Tibial nerve (tissue), 4 donors: ENCODE data around the gene ZNF423.

Experiments used
- EP300 ChIP-seq, 2 donors: sonication (generic); formaldehyde crosslinking; IDR thresholded peaks; one replicate each; pipeline ENCODE4 v1.6.1; 2017; ENCODE audit warnings: antibody characterized with exemption in 2 of 2, mild to moderate bottlenecking in 1 of 2
- POLR2A ChIP-seq, 2 donors: fragments of 450-650 bp; IDR thresholded peaks; one replicate each; pipeline ENCODE4 v1.6.1; 2017; ENCODE audit warnings: antibody characterized with exemption in 2 of 2, mild to moderate bottlenecking in 2 of 2, moderate library complexity in 2 of 2
- TF ChIP-seq, protein P1 (sequence below), 5 experiments: fragments of 200-600 bp in 3 of 5; fragments of 450-650 bp in 2 of 5; sonication (generic) in 3 of 5; IDR thresholded peaks; one replicate each; pipeline ENCODE4 v1.5.1; 2016 to 2019; ENCODE audit warnings: antibody characterized with exemption in 5 of 5, mild to moderate bottlenecking in 3 of 5, moderate library complexity in 2 of 5

- TF ChIP-seq, protein P1, sequence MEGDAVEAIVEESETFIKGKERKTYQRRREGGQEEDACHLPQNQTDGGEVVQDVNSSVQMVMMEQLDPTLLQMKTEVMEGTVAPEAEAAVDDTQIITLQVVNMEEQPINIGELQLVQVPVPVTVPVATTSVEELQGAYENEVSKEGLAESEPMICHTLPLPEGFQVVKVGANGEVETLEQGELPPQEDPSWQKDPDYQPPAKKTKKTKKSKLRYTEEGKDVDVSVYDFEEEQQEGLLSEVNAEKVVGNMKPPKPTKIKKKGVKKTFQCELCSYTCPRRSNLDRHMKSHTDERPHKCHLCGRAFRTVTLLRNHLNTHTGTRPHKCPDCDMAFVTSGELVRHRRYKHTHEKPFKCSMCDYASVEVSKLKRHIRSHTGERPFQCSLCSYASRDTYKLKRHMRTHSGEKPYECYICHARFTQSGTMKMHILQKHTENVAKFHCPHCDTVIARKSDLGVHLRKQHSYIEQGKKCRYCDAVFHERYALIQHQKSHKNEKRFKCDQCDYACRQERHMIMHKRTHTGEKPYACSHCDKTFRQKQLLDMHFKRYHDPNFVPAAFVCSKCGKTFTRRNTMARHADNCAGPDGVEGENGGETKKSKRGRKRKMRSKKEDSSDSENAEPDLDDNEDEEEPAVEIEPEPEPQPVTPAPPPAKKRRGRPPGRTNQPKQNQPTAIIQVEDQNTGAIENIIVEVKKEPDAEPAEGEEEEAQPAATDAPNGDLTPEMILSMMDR (IDR thresholded peaks at IDR 0.05) = no peak
- TF ChIP-seq POLR2A (IDR thresholded peaks at IDR 0.05) = no peak
- no peak for TF ChIP-seq EP300 (IDR thresholded peaks at IDR 0.05)
Observed at GRCh38 chr16:49455991-49456745, 399.7 kb downstream of the ZNF423 start.
